K562 (cell line): Measurements from ENCODE around the gene SLC12A3. TPM values are rescaled to one million over a fixed set of nuclear protein-coding genes. Genes with fewer than 3 reads are reported as not detected.

Source experiments
- ATAC-seq: fragments of 200-7000 bp; cut with Tn5 transposase; 3 replicates; pipeline ENCODE4 v1.9.1; 2020; ENCODE audit warnings: moderate library complexity
- BruUV-seq: library from RNA; stranded (reverse); fragments of 400-500 nt; replicated peaks from 2 replicates; lab custom pipeline; 2021; lab: Mats Ljungman, UMichigan
- CTCF ChIA-PET: fragments of 300-600 bp; formaldehyde crosslinking; extraction: SDS; loops from one replicate; lab custom pipeline; 2021; ENCODE audit warnings: low intra/inter-chr PET ratio; lab: Yijun Ruan, JAX
- POLR2A ChIA-PET: fragments of 300-600, 350-650 bp; sonication (Branson Sonifier 250); formaldehyde crosslinking; extraction: SDS; loops from one replicate; lab custom pipeline; 2021; ENCODE audit warnings: antibody characterized with exemption, inconsistent platforms; lab: Yijun Ruan, JAX
- DNase-seq, 4 experiments: peaks; one replicate each; pipeline versions ENCODE4 v3.0.0 to v3.0.0-alpha.2; 2011 to 2018; ENCODE audit warnings: low spot score in 3 of 4, mixed read lengths in 3 of 4; ENCODE audit errors: extremely low read depth in 1 of 4
- FAIRE-seq: peaks from 2 replicates; lab custom pipeline; 2011; peaks lifted over from hg19 to GRCh38; lab: Jason Lieb, UNC
- H2AFZ ChIP-seq: 2 replicates; pipeline ENCODE4 v1.6.0; 2011; ENCODE audit warnings: low read depth, low read length, control low read depth, inconsistent platforms
- H3K27ac ChIP-seq: fragments of 200-600 bp; 3 replicates; pipeline ENCODE4 v1.8.0; 2011; ENCODE audit warnings: low read depth, mild to moderate bottlenecking, control low read depth, inconsistent platforms, low read length, moderate library complexity, mixed read lengths; ENCODE audit errors: extremely low read depth
- H3K27me3 ChIP-seq, 2 experiments: fragments of 300-600 bp in 1 of 2; 2 replicates in 1 of 2; 3 replicates in 1 of 2; pipeline versions ENCODE4 v1.6.0 to v1.8.0; 2011; ENCODE audit warnings: inconsistent platforms in 2 of 2, low read length in 2 of 2, mild to moderate bottlenecking in 1 of 2, mixed read lengths in 1 of 2, moderate library complexity in 1 of 2; ENCODE audit not compliant: control insufficient read depth in 2 of 2, insufficient read depth in 2 of 2
- H3K36me3 ChIP-seq: fragments of 300-600 bp; 3 replicates; pipeline ENCODE4 v1.8.0; 2011; ENCODE audit warnings: mild to moderate bottlenecking, low read length, inconsistent platforms; ENCODE audit not compliant: control insufficient read depth, insufficient read depth
- H3K4me1 ChIP-seq, 2 experiments: fragments of 200-600 bp in 1 of 2; replicated peaks in 1 of 2; 2 replicates in 1 of 2; 3 replicates in 1 of 2; pipeline versions ENCODE4 v1.5.1 to v1.8.0; 2011; ENCODE audit warnings: inconsistent platforms in 2 of 2, low read length in 2 of 2, mild to moderate bottlenecking in 1 of 2, mixed read lengths in 1 of 2, moderate library complexity in 1 of 2; ENCODE audit not compliant: control insufficient read depth in 2 of 2, insufficient read depth in 2 of 2
- H3K4me2 ChIP-seq: 2 replicates; pipeline ENCODE4 v1.6.1; 2011; ENCODE audit warnings: low read length, control low read depth, inconsistent platforms, mixed read lengths; ENCODE audit not compliant: insufficient read depth
- H3K4me3 ChIP-seq: fragments of 200-600 bp; sonication (generic), shearing (Covaris generic); 2 replicates; pipeline ENCODE4 v1.5.1; 2016; ENCODE audit warnings: control low read depth, inconsistent platforms
- H3K79me2 ChIP-seq: fragments of 200-600 bp; 3 replicates; pipeline ENCODE4 v1.8.0; 2011; ENCODE audit warnings: low read length, inconsistent platforms; ENCODE audit not compliant: control insufficient read depth, insufficient read depth
- H3K9ac ChIP-seq, 2 experiments: 2 replicates each; pipeline versions ENCODE4 v1.6.0 to v1.6.1; 2011; ENCODE audit warnings: low read depth in 2 of 2, low read length in 2 of 2, control low read depth in 1 of 2, inconsistent platforms in 1 of 2, mild to moderate bottlenecking in 1 of 2, mixed read lengths in 1 of 2; ENCODE audit not compliant: insufficient read depth in 1 of 2
- H3K9me1 ChIP-seq: one replicate; pipeline ENCODE4 v1.6.0; 2011; ENCODE audit warnings: inconsistent platforms, mild to moderate bottlenecking, low read length, moderate library complexity; ENCODE audit not compliant: control insufficient read depth, insufficient read depth
- H3K9me3 ChIP-seq: replicated peaks from 2 replicates; pipeline ENCODE4 v1.5.1; 2011; ENCODE audit warnings: low read depth, low read length, inconsistent platforms; ENCODE audit not compliant: control insufficient read depth, insufficient read depth
- H4K20me1 ChIP-seq: replicated peaks from 2 replicates; pipeline ENCODE4 v1.6.1; 2011; ENCODE audit warnings: low read length, inconsistent platforms, mixed read lengths; ENCODE audit not compliant: control insufficient read depth, insufficient read depth
- ATF7 ChIP-seq: fragments of 450-650 bp; IDR thresholded peaks from 2 replicates; pipeline ENCODE4 v1.7.1; 2014; ENCODE audit warnings: mild to moderate bottlenecking, moderate library complexity
- DNMT1 ChIP-seq: fragments of 450-650 bp; IDR thresholded peaks from 2 replicates; pipeline ENCODE4 v1.6.1; 2016; ENCODE audit warnings: antibody characterized with exemption, mild to moderate bottlenecking
- MEIS2 ChIP-seq: fragments of 450-650 bp; IDR thresholded peaks from 2 replicates; pipeline ENCODE4 v1.6.1; 2014; ENCODE audit warnings: mild to moderate bottlenecking; ENCODE audit not compliant: partially characterized antibody
- POLR2AphosphoS2 ChIP-seq: IDR thresholded peaks from 2 replicates; pipeline ENCODE4 v1.6.1; 2012; ENCODE audit warnings: low read length, improper control_type of control experiment
- POLR2G ChIP-seq: fragments of 200-400 bp; formaldehyde crosslinking; IDR thresholded peaks from 2 replicates; pipeline ENCODE4 v1.6.1; 2017; ENCODE audit warnings: low read depth, mild to moderate bottlenecking, antibody characterized with exemption, low read length, moderate library complexity
- POLR2H ChIP-seq: IDR thresholded peaks from 2 replicates; pipeline ENCODE4 v1.6.1; 2016; ENCODE audit warnings: missing genetic modification characterization, low read depth, mild to moderate bottlenecking, control low read depth, missing compliant biosample characterization, moderate library complexity
- SAP30 ChIP-seq: fragments of 200-600 bp; sonication (generic); IDR thresholded peaks from 2 replicates; pipeline ENCODE4 v1.6.1; 2012; ENCODE audit warnings: borderline replicate concordance, low read depth, mild to moderate bottlenecking, moderate library complexity, low read length, control low read depth, inconsistent platforms; ENCODE audit not compliant: insufficient read depth, poor library complexity, severe bottlenecking
- SUPT5H ChIP-seq: fragments of 450-650 bp; IDR thresholded peaks from 2 replicates; pipeline ENCODE4 v1.6.1; 2016
- ZNF75A ChIP-seq: fragments of 450-650 bp; formaldehyde crosslinking; IDR thresholded peaks from 2 replicates; pipeline ENCODE4 v1.4.0; 2020; ENCODE audit warnings: mild to moderate bottlenecking
- WGBS: fragments of 100-300 bp; shearing (Covaris generic); methylation state at CpG from one replicate; pipeline ENCODE4 v1.1.6; 2016; ENCODE audit warnings: low coverage, mixed read lengths; ENCODE audit not compliant: insufficient coverage; ENCODE audit errors: missing lambda C conversion rate; 5-methylcytosine and 5-hydroxymethylcytosine counted together
- in situ Hi-C: fragments of 300-500 bp; cut with MboI; formaldehyde crosslinking; loops from 4 replicates; pipeline ENCODE4 v1.15.0; 2018; ENCODE audit warnings: inconsistent platforms, mixed read lengths
- intact Hi-C: fragments of 100-400 bp; cut with micrococcal nuclease; formaldehyde crosslinking; loops from 2 replicates; pipeline ENCODE4 v1.14.2; 2022
- polyA plus RNA-seq, 8 experiments: library from polyadenylated mRNA; depleted of rRNA in 4 of 8; stranded (reverse) in 5 of 8; unstranded in 3 of 8; fragments of >200 nt; fragmentation: Nextera tagmentation in 2 of 8; fragmentation: Illumina TruSeq in 1 of 8; extraction: Ambion mirVana in 2 of 8; extraction: Trizol in 1 of 8; gene quantifications; 2 replicates each; pipeline versions ENCODE4 v1.2.1 to v1.2.3, GENCODE V29; 2011 to 2014; ENCODE audit warnings: inconsistent platforms in 1 of 8, missing spikeins in 1 of 8
- total RNA-seq, 7 experiments: library from RNA; depleted of rRNA in 6 of 7; stranded (reverse); fragments of >200 nt in 6 of 7; fragmentation: Illumina TruSeq in 2 of 7; extraction: Trizol in 2 of 7; gene quantifications; 2 replicates each; pipeline versions ENCODE4 v1.2.1 to v1.2.3, GENCODE V29; 2011 to 2021; ENCODE audit warnings: low replicate concordance in 1 of 7
- TF ChIP-seq, protein P1 (sequence below): fragments of 450-650 bp; IDR thresholded peaks from 2 replicates; pipeline ENCODE4 v1.7.1; 2018; ENCODE audit warnings: mild to moderate bottlenecking, low read depth; ENCODE audit not compliant: partially characterized antibody
- TF ChIP-seq, protein P2 (sequence below): fragments of 200-800 bp; sonication (Bioruptor generic); IDR thresholded peaks from 2 replicates; pipeline ENCODE4 v1.6.1; 2017; ENCODE audit warnings: missing genetic modification characterization, missing compliant biosample characterization
- TF ChIP-seq, protein P3 (sequence below): fragments of 450-650 bp; formaldehyde crosslinking; conservative IDR thresholded peaks from 2 replicates; pipeline ENCODE4 v1.4.0; 2022; ENCODE audit warnings: mild to moderate bottlenecking, missing genetic modification characterization
- TF ChIP-seq, protein P4 (sequence below), 2 experiments: fragments of 450-650 bp; IDR thresholded peaks; 2 replicates each; pipeline ENCODE4 v1.6.1; 2016

SLC12A3 gene
- total and polyA plus RNA-seq, 9 of the 15 experiments (the other 6 are each of a cell fraction or from before 2014, with no cell fraction given): not detected

DNA sequence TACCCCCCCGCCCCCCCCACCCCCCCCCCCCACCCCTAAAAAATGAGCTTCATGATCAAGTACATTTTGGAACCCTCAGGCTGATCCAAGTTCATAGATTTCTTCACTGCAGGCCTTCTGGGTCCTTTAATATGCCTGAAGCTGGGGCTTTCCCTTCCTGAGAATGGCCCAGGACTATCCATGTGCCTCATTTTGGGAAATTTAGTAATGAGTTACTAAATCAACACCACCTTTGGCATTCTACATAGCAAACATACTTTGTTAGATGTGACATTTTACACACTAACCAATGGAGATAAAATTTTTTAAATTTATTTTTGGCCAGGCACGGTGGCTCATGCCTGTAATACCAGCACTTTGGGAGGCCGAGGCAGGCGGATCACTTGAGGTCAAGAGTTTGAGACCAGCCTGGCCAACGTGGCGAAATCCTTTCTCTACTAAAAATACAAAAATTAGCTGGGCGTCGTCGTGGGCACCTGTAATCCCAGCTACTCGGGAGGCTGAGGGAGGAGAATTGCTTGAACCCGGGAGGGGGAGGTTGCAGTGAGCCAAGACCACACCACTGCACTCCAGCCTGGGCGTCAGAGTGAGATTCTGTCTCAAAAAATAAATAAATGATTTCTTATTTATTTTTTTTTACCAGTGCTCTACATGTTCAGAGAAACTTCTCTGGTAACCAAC lies 81.0 kb downstream of the SLC12A3 start:
- CTCF ChIA-PET: no interaction called here
- FAIRE-seq (no peak), DNase-seq (no peak), ATAC-seq (peak; percentile 3; the same call in 1 of the 3 replicates)
- Histone ChIP-seq H3K27me3 (no peaks in the 10 kb centered on the region; a peak in 1 of 5 replicates), H3K79me2 (no peaks in the 10 kb centered on the region), H3K9me3 (no peaks in the 10 kb centered on the region), H3K4me1 (no peaks in the 10 kb centered on the region), H3K9ac (no peak overlapping the region), H3K27ac (no peak overlapping the region), H3K4me3 (no peak overlapping the region), H3K9me1 (no peaks in the 10 kb centered on the region), H3K36me3 (peaks cover 43% of the 10 kb centered on the region), H4K20me1 (peaks cover 6% of the 10 kb centered on the region; the same call in 1 of the 2 replicates), H3K4me2 (no peak overlapping the region), H2AFZ (no peak overlapping the region)
- in situ Hi-C loops (no loop called here), intact Hi-C loops (no loop called here)
- WGBS: 65% methylated on average over 12 of the region's 12 CpGs
- no TSS peak for BruUV-seq
- POLR2A ChIA-PET: interaction anchor here (0.6 to 8.4 kb wide), 7 partner anchors 9 to 469 kb away, joined by 3 to 102 read pairs (median 3); partner anchors contain the start of gene HERPUD1
- peak; percentile 37; the same call in 1 of the 2 replicates for TF ChIP-seq POLR2G
- no peak for TF ChIP-seq SAP30
- TF ChIP-seq, protein P1, sequence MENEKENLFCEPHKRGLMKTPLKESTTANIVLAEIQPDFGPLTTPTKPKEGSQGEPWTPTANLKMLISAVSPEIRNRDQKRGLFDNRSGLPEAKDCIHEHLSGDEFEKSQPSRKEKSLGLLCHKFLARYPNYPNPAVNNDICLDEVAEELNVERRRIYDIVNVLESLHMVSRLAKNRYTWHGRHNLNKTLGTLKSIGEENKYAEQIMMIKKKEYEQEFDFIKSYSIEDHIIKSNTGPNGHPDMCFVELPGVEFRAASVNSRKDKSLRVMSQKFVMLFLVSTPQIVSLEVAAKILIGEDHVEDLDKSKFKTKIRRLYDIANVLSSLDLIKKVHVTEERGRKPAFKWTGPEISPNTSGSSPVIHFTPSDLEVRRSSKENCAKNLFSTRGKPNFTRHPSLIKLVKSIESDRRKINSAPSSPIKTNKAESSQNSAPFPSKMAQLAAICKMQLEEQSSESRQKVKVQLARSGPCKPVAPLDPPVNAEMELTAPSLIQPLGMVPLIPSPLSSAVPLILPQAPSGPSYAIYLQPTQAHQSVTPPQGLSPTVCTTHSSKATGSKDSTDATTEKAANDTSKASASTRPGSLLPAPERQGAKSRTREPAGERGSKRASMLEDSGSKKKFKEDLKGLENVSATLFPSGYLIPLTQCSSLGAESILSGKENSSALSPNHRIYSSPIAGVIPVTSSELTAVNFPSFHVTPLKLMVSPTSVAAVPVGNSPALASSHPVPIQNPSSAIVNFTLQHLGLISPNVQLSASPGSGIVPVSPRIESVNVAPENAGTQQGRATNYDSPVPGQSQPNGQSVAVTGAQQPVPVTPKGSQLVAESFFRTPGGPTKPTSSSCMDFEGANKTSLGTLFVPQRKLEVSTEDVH: peak; percentile 66
- no peak for TF ChIP-seq ZNF75A (CRISPR knock-in tag)
- TF ChIP-seq POLR2H (tag): peak; percentile 58
- TF ChIP-seq, protein P2, sequence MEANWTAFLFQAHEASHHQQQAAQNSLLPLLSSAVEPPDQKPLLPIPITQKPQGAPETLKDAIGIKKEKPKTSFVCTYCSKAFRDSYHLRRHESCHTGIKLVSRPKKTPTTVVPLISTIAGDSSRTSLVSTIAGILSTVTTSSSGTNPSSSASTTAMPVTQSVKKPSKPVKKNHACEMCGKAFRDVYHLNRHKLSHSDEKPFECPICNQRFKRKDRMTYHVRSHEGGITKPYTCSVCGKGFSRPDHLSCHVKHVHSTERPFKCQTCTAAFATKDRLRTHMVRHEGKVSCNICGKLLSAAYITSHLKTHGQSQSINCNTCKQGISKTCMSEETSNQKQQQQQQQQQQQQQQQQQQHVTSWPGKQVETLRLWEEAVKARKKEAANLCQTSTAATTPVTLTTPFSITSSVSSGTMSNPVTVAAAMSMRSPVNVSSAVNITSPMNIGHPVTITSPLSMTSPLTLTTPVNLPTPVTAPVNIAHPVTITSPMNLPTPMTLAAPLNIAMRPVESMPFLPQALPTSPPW (CRISPR knock-in tag): 0 out of 2 replicates have a peak, but pooled peaks have one; percentile 3
- peak; percentile 32 for TF ChIP-seq SUPT5H
- no peak for TF ChIP-seq ATF7
- TF ChIP-seq POLR2AphosphoS2: peak; percentile 22; the same call in 1 of the 2 replicates
- TF ChIP-seq, protein P3, sequence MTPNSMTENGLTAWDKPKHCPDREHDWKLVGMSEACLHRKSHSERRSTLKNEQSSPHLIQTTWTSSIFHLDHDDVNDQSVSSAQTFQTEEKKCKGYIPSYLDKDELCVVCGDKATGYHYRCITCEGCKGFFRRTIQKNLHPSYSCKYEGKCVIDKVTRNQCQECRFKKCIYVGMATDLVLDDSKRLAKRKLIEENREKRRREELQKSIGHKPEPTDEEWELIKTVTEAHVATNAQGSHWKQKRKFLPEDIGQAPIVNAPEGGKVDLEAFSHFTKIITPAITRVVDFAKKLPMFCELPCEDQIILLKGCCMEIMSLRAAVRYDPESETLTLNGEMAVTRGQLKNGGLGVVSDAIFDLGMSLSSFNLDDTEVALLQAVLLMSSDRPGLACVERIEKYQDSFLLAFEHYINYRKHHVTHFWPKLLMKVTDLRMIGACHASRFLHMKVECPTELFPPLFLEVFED: 0 out of 2 replicates have a peak, but pooled peaks have one; percentile 28
- TF ChIP-seq, protein P4, sequence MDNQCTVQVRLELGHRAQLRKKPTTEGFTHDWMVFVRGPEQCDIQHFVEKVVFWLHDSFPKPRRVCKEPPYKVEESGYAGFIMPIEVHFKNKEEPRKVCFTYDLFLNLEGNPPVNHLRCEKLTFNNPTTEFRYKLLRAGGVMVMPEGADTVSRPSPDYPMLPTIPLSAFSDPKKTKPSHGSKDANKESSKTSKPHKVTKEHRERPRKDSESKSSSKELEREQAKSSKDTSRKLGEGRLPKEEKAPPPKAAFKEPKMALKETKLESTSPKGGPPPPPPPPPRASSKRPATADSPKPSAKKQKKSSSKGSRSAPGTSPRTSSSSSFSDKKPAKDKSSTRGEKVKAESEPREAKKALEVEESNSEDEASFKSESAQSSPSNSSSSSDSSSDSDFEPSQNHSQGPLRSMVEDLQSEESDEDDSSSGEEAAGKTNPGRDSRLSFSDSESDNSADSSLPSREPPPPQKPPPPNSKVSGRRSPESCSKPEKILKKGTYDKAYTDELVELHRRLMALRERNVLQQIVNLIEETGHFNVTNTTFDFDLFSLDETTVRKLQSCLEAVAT (IDR thresholded peaks at IDR 0.05): 0 out of 4 replicates have a peak, but pooled peaks of 1 of the 2 experiments have one; percentile 29
- 0 out of 2 replicates have a peak, but pooled peaks have one; percentile 35 for TF ChIP-seq DNMT1
- no peak for TF ChIP-seq MEIS2
